GM18519 (cell line): ENCODE data around the gene SVEP1.
"Not testable (repeated sequence)": the region's sequence is repeated elsewhere in the genome, so short reads cannot be mapped to it uniquely, and the experiment has no call there.

Experiments
- ATAC-seq: cut with Tn5 transposase; IDR thresholded peaks from one replicate; pipeline ENCODE4 v1.9.1; 2021; ENCODE audit warnings: mild to moderate bottlenecking, moderate library complexity; ENCODE audit not compliant: unreplicated experiment, low FRiP score

SVEP1 gene

GRCh38 chr9:110580850-110581249, 1.3 kb upstream of the SVEP1 start:
- ATAC-seq, result no peak

- no peak for ATAC-seq
These were observed 300 bp upstream of the SVEP1 start for GRCh38 chr9:110579862-110580219.

GRCh38 chr9:110578575-110579033, 937 bp downstream of the SVEP1 start:
- no peak for ATAC-seq

- ATAC-seq, result no peak
These were observed 3.6 kb downstream of the SVEP1 start for GRCh38 chr9:110575945-110576344.

GRCh38 chr9:110575169-110575568, 4.4 kb downstream of the SVEP1 start:
- ATAC-seq, result no peak

GRCh38 chr9:110573305-110573704, 6.2 kb downstream of the SVEP1 start:
- ATAC-seq, result no peak

DNA sequence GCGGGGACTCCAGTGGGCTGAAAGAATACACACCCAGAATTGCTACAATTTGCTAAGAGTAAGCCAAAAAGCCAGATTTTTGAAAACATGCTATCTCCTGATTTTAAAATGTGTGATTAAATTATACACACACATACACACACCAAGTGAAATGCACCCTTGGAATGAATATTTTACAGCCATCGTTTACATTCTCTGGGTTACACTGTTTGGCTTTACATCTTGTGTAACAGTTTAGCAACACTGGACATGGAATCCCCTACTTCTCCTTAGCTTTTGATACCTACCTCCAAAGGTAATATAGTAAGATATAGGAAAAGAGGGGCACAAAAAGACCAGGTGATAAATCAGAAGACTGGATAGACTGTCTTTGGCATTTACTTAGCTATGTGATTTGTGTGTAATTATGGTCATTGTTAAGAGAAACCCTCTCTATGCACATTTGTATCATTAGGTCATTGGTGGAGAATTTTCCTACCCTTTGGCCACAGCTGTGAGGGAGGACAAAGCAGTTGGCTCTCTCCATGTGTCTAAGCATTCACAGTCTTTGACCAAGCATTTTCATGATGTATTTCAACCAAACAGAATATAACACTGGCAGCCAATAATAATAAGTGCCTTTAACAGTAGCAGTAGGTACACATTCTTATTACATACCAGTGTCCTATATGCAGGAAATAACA, 7.6 kb downstream of the SVEP1 start:
- no peak for ATAC-seq

- ATAC-seq, result no peak
These were observed 13.4 kb downstream of the SVEP1 start for GRCh38 chr9:110566156-110566555.

DNA sequence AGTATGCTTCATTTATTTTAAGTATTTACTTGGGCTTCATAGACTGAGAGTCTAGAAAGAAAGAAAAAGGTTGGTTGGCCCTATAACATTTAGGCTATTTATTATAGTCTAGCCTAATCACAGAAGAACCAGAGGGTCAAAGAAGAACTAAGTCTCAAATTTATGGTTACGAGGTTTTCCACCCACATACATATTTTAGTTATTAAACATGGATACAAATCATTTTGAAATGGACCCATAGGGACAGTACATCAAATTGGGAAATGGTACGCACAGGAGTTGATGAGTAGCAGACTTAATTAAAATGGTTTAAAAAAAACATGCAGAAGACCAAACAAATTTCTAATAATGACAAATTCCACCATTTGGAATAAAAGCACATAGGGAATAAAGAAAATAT, 17.7 kb downstream of the SVEP1 start:
- no peak for ATAC-seq

DNA sequence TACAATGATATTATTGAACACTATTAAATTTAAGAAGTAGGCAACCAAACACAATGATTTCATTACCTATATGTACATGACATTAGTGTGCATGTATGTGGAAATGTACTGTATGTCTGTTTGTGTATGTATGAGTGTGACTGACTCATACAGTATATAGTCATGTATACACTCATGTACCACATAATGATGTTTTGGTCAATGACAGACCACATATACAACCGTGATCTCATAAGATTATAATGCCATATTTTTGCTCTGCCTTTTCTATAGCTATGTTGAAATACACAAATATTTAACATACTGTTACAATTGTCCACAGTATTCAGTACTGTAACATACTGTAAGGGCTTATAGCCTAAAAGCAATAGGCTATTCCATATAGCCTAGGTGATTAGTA, 19.7 kb downstream of the SVEP1 start:
- no peak for ATAC-seq

- ATAC-seq, result no peak
These were observed 23.8 kb downstream of the SVEP1 start for GRCh38 chr9:110555551-110556331.

DNA sequence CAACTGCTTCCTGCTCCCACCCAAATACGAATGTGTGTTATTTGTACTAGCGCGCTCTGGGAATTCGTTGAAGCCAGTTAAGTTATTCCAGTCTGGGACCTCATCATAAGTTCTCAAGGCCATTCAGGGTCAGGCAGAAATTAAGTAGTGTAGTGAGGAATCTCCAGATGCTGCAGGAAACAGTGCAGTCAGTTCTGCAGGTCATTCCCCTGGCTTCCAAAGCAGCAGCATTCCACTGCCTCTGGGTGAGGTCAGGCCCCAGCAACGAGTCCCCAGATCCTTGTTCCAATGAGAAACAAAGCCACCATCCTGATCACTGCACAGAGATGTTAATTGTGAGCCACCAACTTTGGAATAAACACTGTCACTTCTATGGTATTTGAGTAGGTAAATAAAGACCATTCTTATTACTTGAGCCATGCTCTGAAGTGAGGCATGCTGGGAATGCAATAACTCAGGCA, 33.1 kb downstream of the SVEP1 start:
- ATAC-seq, result no peak

DNA sequence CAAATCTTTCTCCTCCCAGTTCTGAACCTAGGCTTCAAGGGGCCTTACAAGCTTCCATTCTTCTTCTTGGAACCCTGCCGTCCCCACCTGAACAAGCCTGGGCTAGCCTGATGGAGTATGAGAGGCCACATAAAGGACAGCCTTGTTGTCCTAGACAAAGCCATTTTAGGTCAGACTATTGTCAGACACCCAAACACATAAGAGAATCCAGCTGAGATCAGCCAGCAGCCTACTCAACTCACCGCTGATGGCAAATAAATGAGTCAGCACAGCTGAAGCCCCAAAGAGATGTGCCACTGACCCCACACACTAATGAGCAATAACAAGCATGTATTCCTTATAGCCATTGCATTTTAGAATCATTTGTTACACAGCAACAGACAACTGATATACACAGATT, 33.8 kb downstream of the SVEP1 start:
- ATAC-seq, result no peak

DNA sequence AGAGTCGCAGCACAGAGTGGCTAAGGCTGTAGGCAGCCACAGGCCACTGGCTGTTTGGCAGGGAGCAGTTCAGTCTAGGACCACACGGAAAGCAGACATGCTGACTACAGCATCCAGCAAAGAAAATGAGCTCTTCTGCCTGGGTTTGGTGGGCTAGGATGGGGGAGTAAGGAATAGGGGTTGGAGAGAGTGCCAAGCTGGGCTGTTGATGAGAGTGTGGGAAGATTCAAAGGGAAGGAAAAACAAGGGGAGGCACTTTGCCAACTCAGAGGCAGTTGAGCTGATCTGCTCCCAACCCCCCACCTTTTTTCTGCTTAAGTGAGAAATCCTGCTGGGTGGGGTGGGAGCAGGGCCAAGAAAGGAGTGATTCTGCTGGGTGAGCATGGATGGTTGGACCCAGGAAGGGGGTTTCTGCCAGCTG, 35.9 kb downstream of the SVEP1 start:
- ATAC-seq, result no peak

GRCh38 chr9:110541950-110542349, 37.6 kb downstream of the SVEP1 start:
- ATAC-seq, result no peak

GRCh38 chr9:110538647-110539041, 40.9 kb downstream of the SVEP1 start:
- ATAC-seq, result no peak

DNA sequence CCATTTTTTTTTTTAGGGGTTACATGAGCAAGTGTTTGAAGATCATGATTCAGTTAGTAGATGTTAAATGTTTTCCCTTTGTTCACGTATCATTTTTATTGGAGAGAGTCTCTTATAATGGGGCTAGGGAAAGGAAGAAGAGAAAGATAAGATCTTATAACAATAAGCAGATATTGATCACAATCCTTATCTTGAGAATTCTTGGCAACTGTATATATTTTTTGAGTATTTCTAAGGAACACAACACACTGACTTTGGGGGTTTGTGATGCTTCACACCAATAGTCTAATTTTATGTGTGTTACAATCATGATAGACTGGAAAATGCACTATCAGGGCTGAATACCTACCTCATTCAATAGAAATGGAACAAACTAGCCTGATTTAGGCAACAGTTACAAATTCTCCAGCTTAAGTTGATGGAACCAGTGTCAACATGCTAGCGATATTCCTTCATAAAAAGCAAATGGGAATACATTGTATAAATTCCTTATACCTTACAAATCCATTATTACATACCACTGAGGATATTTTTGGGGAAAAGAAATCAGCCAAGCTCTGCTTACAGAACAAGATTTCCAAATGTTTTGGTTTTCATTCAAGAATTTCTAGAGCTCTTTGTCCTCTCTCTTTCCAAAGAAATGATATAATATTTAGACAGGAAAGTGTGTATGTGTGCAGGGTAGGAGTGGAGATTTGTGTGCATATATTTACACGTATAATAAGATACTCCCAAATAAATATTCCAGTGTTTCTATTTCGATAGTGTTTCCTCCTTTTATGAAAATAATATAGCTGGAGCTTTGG, 41.5 kb downstream of the SVEP1 start:
- no peak for ATAC-seq

DNA sequence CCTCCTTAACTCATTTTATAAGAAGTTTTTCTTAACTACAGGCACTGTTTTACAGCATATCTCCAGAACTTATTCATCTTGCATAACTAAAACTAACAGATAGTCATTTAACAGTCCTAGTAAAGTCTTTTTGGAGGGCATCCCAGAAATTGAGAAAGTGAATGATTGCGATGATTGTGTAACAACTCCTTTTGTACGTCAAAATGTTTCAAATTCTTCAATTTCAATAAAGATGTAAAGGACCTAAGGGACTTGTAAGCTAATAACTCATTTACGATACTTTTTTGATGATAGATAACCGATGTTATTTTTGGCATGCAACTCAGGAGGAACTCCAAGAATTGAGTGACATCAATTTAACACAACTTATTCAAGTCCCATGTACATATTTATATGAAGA, 42.7 kb downstream of the SVEP1 start:
- ATAC-seq, result no peak

DNA sequence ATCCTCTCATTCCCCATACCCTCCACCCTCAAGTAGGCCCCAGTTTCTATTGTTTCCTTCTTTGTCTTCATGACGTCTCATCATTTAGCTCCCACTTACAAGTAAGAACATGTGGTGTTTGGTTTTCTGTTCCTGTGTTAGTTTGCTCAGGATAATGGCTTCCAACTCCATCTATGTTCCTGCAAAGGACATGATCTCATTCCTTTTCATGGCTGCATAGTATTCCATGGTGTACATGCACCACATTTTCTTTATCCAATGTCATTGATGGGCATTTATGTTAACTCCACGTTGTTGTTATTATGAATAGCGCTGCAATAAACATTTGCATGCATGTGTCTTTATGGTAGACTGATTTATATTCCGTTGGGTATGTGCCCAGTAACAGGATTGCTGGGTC, 45.4 kb downstream of the SVEP1 start:
- not testable (repeated sequence) for ATAC-seq

- no peak for ATAC-seq
These were observed 46.5 kb downstream of the SVEP1 start for GRCh38 chr9:110532908-110533665.
